Adrenal gland (tissue), 5 donors: ENCODE measurements around the gene SHLD1.

Experiments used
- CTCF ChIP-seq, 6 experiments: fragments of 450-650 bp in 4 of 6; fragments of 200-600 bp in 2 of 6; sonication (generic) in 1 of 6; IDR thresholded peaks; 1 replicate in 5 of 6; 2 replicates in 1 of 6; pipeline versions ENCODE4 v1.5.1 to v1.8.0; 2016 to 2021; ENCODE audit warnings: antibody characterized with exemption in 6 of 6, mild to moderate bottlenecking in 2 of 6, moderate library complexity in 1 of 6
- POLR2A ChIP-seq, 2 donors: fragments of 450-650 bp; IDR thresholded peaks; one replicate each; pipeline ENCODE4 v1.6.1; 2017; ENCODE audit warnings: antibody characterized with exemption in 2 of 2, mild to moderate bottlenecking in 2 of 2, moderate library complexity in 1 of 2
- donor health status: DM: no; HTN: no; CAD: no.

DNA sequence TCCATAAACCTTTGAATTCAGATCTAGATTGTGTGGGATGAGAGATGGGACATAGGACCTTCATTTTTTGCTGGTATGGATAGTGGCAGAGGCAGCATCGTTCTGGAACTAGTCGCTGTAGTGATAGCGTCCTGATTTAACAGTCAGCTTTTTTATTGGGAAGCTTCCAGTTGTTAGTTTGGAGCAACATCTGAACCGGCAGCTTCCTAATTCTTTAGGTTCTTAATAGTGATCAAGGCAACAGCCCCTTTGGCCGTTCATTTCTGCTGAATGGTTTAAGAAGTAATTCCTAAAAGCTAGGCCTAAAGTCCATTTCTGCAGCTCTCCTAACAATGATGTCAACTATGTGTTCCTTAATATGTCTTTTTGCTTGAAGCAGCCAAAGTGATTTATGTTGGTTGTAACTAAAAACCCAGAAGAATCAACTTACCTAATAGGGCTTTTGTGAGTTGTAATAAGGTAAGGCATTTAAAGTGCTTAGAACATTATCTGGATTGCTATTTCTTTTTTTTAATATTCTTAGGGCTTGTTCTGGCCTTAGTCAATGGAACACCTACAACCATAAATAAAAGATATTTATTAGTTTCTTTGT lies 90.3 kb downstream of the SHLD1 start:
- no peak for TF ChIP-seq CTCF (IDR thresholded peaks at IDR 0.05)
- no peak for TF ChIP-seq POLR2A (IDR thresholded peaks at IDR 0.05)
